H1 (cell line): ENCODE measurements around the gene MMP24. TPM values are rescaled to one million over a fixed set of nuclear protein-coding genes. Genes with fewer than 3 reads are reported as not detected.

Source experiments
- CHD2 ChIP-seq: IDR thresholded peaks from 2 replicates; pipeline ENCODE4 v1.6.1; 2012; ENCODE audit warnings: low read length, improper control_type of control experiment
- JUND ChIP-seq: IDR thresholded peaks from 2 replicates; pipeline ENCODE4 v1.6.1; 2011; ENCODE audit warnings: mild to moderate bottlenecking, improper control_type of control experiment, low read length
- SAP30 ChIP-seq: fragments of 300-600 bp; sonication (generic); IDR thresholded peaks from 2 replicates; pipeline ENCODE4 v1.7.1; 2012; ENCODE audit warnings: low read length, moderate library complexity, mild to moderate bottlenecking, inconsistent platforms; ENCODE audit not compliant: insufficient read depth, insufficient replicate concordance
- polyA plus RNA-seq, 7 experiments: library from polyadenylated mRNA; depleted of rRNA in 3 of 7; stranded (reverse) in 5 of 7; unstranded in 2 of 7; fragments of >200 nt in 5 of 7; fragments of 200-250 nt in 2 of 7; gene quantifications; 1 replicate in 5 of 7; 2 replicates in 1 of 7; 4 replicates in 1 of 7; pipeline versions ENCODE4 v1.2.1 to v1.2.3, GENCODE V29; 2011 to 2013; ENCODE audit warnings: missing spikeins in 2 of 7, mixed read lengths in 2 of 7
- total RNA-seq: library from RNA; stranded (reverse); fragmentation: NEBNext Ultra II Directional; extraction: Animal tissue kit (Norgen Biotek cat#: 25700); gene quantifications from 2 replicates; pipeline ENCODE4 v1.2.1, GENCODE V29; 2021
- TF ChIP-seq, protein P1 (sequence below): fragments of 300-600 bp; sonication (generic); IDR thresholded peaks from 2 replicates; pipeline ENCODE4 v1.7.1; 2012; ENCODE audit warnings: low read length, moderate library complexity, mild to moderate bottlenecking, inconsistent platforms; ENCODE audit not compliant: insufficient replicate concordance
- TF ChIP-seq, protein P2 (sequence below), 3 experiments: IDR thresholded peaks; 1 replicate in 2 of 3; 2 replicates in 1 of 3; pipeline versions ENCODE4 v1.5.1 to v1.6.1; 2011; ENCODE audit warnings: low read length in 3 of 3, mild to moderate bottlenecking in 3 of 3, inconsistent platforms in 2 of 3, low read depth in 1 of 3, moderate library complexity in 1 of 3; ENCODE audit not compliant: insufficient read depth in 1 of 3; ENCODE audit errors: control extremely low read depth in 1 of 3

MMP24 gene
- total and polyA plus RNA-seq, 2 of the 8 experiments (the other 6 are each of a cell fraction or from before 2014, with no cell fraction given) = 18.8 to 21.4 TPM

DNA sequence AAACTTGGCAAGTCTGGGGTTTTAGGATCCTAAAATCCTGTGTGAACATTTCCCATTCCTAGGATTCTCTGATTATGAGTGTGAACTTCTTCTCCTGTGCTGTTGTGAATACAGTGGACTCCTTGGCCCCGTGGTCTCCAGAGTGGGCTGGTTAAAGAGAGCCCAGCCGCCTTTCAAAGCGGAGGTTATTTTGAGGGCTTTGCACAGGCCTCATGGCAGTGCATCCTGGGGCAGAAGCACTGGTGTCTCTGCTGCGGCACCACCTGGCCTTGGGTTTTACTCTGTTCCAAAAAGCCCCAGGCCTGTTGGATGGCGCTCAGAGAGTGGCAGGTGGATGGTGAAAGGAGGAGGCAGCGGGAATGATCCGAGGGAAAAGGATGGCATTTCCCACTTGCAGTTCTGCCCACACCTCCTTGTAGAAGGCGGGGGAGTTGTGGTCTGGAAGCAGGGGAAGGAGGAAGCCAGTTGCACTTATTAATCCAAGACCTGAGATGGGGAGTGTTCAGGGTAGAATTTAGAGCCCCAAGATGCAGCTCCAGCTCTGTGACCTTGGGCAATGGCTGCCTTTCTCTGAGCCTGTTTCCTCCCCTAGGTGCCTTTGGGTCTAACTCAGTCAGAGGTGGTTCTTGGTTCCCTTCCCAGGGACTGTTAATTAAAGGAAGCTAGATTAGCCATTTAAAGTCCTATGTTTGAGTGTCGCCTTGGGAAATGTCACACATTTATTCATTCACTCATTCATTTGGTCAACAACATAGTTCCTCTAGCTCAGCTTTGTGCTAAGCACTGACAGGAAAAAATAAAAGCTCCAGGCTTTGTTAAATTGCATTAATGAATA, 22.4 kb downstream of the MMP24 start (continued):
- TF ChIP-seq, protein P1, sequence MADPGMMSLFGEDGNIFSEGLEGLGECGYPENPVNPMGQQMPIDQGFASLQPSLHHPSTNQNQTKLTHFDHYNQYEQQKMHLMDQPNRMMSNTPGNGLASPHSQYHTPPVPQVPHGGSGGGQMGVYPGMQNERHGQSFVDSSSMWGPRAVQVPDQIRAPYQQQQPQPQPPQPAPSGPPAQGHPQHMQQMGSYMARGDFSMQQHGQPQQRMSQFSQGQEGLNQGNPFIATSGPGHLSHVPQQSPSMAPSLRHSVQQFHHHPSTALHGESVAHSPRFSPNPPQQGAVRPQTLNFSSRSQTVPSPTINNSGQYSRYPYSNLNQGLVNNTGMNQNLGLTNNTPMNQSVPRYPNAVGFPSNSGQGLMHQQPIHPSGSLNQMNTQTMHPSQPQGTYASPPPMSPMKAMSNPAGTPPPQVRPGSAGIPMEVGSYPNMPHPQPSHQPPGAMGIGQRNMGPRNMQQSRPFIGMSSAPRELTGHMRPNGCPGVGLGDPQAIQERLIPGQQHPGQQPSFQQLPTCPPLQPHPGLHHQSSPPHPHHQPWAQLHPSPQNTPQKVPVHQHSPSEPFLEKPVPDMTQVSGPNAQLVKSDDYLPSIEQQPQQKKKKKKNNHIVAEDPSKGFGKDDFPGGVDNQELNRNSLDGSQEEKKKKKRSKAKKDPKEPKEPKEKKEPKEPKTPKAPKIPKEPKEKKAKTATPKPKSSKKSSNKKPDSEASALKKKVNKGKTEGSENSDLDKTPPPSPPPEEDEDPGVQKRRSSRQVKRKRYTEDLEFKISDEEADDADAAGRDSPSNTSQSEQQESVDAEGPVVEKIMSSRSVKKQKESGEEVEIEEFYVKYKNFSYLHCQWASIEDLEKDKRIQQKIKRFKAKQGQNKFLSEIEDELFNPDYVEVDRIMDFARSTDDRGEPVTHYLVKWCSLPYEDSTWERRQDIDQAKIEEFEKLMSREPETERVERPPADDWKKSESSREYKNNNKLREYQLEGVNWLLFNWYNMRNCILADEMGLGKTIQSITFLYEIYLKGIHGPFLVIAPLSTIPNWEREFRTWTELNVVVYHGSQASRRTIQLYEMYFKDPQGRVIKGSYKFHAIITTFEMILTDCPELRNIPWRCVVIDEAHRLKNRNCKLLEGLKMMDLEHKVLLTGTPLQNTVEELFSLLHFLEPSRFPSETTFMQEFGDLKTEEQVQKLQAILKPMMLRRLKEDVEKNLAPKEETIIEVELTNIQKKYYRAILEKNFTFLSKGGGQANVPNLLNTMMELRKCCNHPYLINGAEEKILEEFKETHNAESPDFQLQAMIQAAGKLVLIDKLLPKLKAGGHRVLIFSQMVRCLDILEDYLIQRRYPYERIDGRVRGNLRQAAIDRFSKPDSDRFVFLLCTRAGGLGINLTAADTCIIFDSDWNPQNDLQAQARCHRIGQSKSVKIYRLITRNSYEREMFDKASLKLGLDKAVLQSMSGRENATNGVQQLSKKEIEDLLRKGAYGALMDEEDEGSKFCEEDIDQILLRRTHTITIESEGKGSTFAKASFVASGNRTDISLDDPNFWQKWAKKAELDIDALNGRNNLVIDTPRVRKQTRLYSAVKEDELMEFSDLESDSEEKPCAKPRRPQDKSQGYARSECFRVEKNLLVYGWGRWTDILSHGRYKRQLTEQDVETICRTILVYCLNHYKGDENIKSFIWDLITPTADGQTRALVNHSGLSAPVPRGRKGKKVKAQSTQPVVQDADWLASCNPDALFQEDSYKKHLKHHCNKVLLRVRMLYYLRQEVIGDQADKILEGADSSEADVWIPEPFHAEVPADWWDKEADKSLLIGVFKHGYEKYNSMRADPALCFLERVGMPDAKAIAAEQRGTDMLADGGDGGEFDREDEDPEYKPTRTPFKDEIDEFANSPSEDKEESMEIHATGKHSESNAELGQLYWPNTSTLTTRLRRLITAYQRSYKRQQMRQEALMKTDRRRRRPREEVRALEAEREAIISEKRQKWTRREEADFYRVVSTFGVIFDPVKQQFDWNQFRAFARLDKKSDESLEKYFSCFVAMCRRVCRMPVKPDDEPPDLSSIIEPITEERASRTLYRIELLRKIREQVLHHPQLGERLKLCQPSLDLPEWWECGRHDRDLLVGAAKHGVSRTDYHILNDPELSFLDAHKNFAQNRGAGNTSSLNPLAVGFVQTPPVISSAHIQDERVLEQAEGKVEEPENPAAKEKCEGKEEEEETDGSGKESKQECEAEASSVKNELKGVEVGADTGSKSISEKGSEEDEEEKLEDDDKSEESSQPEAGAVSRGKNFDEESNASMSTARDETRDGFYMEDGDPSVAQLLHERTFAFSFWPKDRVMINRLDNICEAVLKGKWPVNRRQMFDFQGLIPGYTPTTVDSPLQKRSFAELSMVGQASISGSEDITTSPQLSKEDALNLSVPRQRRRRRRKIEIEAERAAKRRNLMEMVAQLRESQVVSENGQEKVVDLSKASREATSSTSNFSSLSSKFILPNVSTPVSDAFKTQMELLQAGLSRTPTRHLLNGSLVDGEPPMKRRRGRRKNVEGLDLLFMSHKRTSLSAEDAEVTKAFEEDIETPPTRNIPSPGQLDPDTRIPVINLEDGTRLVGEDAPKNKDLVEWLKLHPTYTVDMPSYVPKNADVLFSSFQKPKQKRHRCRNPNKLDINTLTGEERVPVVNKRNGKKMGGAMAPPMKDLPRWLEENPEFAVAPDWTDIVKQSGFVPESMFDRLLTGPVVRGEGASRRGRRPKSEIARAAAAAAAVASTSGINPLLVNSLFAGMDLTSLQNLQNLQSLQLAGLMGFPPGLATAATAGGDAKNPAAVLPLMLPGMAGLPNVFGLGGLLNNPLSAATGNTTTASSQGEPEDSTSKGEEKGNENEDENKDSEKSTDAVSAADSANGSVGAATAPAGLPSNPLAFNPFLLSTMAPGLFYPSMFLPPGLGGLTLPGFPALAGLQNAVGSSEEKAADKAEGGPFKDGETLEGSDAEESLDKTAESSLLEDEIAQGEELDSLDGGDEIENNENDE = no peak
- TF ChIP-seq SAP30 = no peak
- TF ChIP-seq, protein P2, sequence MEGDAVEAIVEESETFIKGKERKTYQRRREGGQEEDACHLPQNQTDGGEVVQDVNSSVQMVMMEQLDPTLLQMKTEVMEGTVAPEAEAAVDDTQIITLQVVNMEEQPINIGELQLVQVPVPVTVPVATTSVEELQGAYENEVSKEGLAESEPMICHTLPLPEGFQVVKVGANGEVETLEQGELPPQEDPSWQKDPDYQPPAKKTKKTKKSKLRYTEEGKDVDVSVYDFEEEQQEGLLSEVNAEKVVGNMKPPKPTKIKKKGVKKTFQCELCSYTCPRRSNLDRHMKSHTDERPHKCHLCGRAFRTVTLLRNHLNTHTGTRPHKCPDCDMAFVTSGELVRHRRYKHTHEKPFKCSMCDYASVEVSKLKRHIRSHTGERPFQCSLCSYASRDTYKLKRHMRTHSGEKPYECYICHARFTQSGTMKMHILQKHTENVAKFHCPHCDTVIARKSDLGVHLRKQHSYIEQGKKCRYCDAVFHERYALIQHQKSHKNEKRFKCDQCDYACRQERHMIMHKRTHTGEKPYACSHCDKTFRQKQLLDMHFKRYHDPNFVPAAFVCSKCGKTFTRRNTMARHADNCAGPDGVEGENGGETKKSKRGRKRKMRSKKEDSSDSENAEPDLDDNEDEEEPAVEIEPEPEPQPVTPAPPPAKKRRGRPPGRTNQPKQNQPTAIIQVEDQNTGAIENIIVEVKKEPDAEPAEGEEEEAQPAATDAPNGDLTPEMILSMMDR (IDR thresholded peaks at IDR 0.05; ENCODE audit: control extremely low read depth in 1 of 3, insufficient read depth in 1 of 3, low read depth in 1 of 3, low read length in 3 of 3) = no peak
- no peak for TF ChIP-seq JUND
- TF ChIP-seq CHD2 = no peak
